DOHH2 (cell line): ENCODE results near the gene ANTKMT.
A peak's percentile ranks its signal among the peaks of the same experiment; 100 is the strongest.

Experiments
- CTCF ChIP-seq: fragments of 200-600 bp; sonication (generic); IDR thresholded peaks from one replicate; pipeline ENCODE4 v1.5.1; 2014; ENCODE audit warnings: antibody characterized with exemption, mild to moderate bottlenecking, low read depth, low read length; ENCODE audit not compliant: poor library complexity, severe bottlenecking
- EZH2phosphoT487 ChIP-seq: fragments of 200-600 bp; sonication (generic); IDR thresholded peaks from 2 replicates; pipeline ENCODE4 v1.6.1; 2017; ENCODE audit warnings: borderline replicate concordance, mild to moderate bottlenecking, antibody characterized with exemption, low read length, moderate library complexity, mixed read lengths

DNA sequence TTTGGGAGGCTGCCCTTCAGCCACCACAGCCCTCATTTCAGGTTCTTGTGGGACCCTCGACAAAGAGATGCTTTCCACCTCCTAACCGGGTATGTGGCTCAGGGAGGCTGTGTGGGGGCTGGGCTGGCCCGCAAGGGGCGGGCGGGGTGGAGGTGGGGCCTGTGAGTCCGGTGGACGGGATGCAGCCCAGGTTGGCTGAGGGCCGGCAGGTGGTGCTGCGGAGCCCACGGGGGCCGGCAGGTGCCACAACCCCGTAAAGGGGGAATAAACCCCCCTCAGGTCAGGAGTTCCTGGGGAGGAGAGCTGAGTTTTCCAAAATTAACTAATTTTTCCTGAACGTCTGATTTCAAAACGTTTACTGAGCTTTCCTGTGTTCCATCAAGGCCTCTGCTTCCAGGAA lies 24.8 kb downstream of the ANTKMT start:
- peak; percentile 41 for TF ChIP-seq CTCF
- no peak for TF ChIP-seq EZH2phosphoT487
